Muscle layer of colon (tissue), 2 donors: ENCODE results near the gene GNRHR.
"Not testable (repeated sequence)": the region's sequence is repeated elsewhere in the genome, so short reads cannot be mapped to it uniquely, and the experiment has no call there.

Source experiments
- H3K27ac ChIP-seq: one replicate; pipeline ENCODE4 v1.7.0; 2013; ENCODE audit warnings: low read depth, mild to moderate bottlenecking, low read length, moderate library complexity
- H3K27me3 ChIP-seq, 2 donors: one replicate each; pipeline ENCODE4 v1.7.0; 2013; ENCODE audit warnings: low read length in 2 of 2, mild to moderate bottlenecking in 2 of 2; ENCODE audit not compliant: insufficient read depth in 2 of 2, control insufficient read depth in 1 of 2
- H3K36me3 ChIP-seq: one replicate; pipeline ENCODE4 v1.7.0; 2013; ENCODE audit warnings: mild to moderate bottlenecking, low read length; ENCODE audit not compliant: insufficient read depth
- H3K4me1 ChIP-seq: one replicate; pipeline ENCODE4 v1.7.0; 2013; ENCODE audit warnings: mild to moderate bottlenecking, low read length; ENCODE audit not compliant: insufficient read depth
- H3K4me3 ChIP-seq, 2 donors: one replicate each; pipeline ENCODE4 v1.7.0; 2013; ENCODE audit warnings: low read length in 2 of 2, low read depth in 1 of 2, mild to moderate bottlenecking in 1 of 2, moderate library complexity in 1 of 2
- H3K9ac ChIP-seq: one replicate; pipeline ENCODE4 v1.7.0; 2013; ENCODE audit warnings: low read length
- H3K9me3 ChIP-seq: one replicate; pipeline ENCODE4 v1.7.0; 2013; ENCODE audit warnings: mild to moderate bottlenecking, low read length
- donor health status: abdominal sarcoma.
- donor health status: Adenocarcinoma of cecum.

GNRHR gene

GRCh38 chr4:67756991-67757390, 2.8 kb upstream of the GNRHR start:
- H3K36me3 ChIP-seq, H3K27me3 ChIP-seq, H3K9ac ChIP-seq, H3K4me1 ChIP-seq, H3K9me3 ChIP-seq, H3K4me3 ChIP-seq, H3K27ac ChIP-seq: not testable (repeated sequence)

GRCh38 chr4:67755974-67756373, 1.8 kb upstream of the GNRHR start:
- Histone ChIP-seq H3K27ac (no peak overlapping the region), H3K4me3 (no peak overlapping the region), H3K9me3 (no peaks in the 10 kb centered on the region), H3K9ac (no peak overlapping the region), H3K36me3 (no peaks in the 10 kb centered on the region), H3K4me1 (no peaks in the 10 kb centered on the region), H3K27me3 (no peaks in the 10 kb centered on the region)

- H3K4me1 ChIP-seq, result no peaks in the 10 kb centered on the region
- H3K9me3 ChIP-seq, result no peaks in the 10 kb centered on the region
- no peak overlapping the region for H3K4me3 ChIP-seq
- H3K9ac ChIP-seq, result no peak overlapping the region
- H3K36me3 ChIP-seq, result no peaks in the 10 kb centered on the region
- no peak overlapping the region for H3K27ac ChIP-seq
- no peaks in the 10 kb centered on the region for H3K27me3 ChIP-seq
These were observed 2.9 kb downstream of the GNRHR start for GRCh38 chr4:67751260-67751659.

- Histone ChIP-seq H3K4me1 (no peaks in the 10 kb centered on the region), H3K27me3 (no peaks in the 10 kb centered on the region), H3K9ac (no peak overlapping the region), H3K27ac (no peak overlapping the region), H3K4me3 (no peak overlapping the region), H3K36me3 (no peaks in the 10 kb centered on the region), H3K9me3 (no peaks in the 10 kb centered on the region)
These were observed 3.5 kb downstream of the GNRHR start for GRCh38 chr4:67750691-67751090.

GRCh38 chr4:67749286-67749685, 4.9 kb downstream of the GNRHR start:
- Histone ChIP-seq H3K9ac (no peak overlapping the region), H3K27me3 (no peaks in the 10 kb centered on the region), H3K4me3 (no peak overlapping the region), H3K4me1 (no peaks in the 10 kb centered on the region), H3K9me3 (no peaks in the 10 kb centered on the region), H3K27ac (no peak overlapping the region), H3K36me3 (no peaks in the 10 kb centered on the region)

- no peak overlapping the region for H3K9ac ChIP-seq
- H3K9me3 ChIP-seq, result no peaks in the 10 kb centered on the region
These were observed 7.2 kb downstream of the GNRHR start for GRCh38 chr4:67746797-67747495.

GRCh38 chr4:67744561-67745283, 9.5 kb downstream of the GNRHR start:
- H3K4me1 ChIP-seq, result no peaks in the 10 kb centered on the region
- no peak overlapping the region for H3K9ac ChIP-seq
- H3K36me3 ChIP-seq, result no peaks in the 10 kb centered on the region
- no peaks in the 10 kb centered on the region for H3K9me3 ChIP-seq
- no peak overlapping the region for H3K27ac ChIP-seq
- no peak overlapping the region for H3K4me3 ChIP-seq
- no peaks in the 10 kb centered on the region for H3K27me3 ChIP-seq

More at GRCh38 chr4:67746797-67747495, 7.2 kb downstream of the GNRHR start:
- H3K27ac ChIP-seq, result no peak overlapping the region
- H3K4me3 ChIP-seq, result no peak overlapping the region
- H3K4me1 ChIP-seq, result no peaks in the 10 kb centered on the region
- H3K27me3 ChIP-seq, result no peaks in the 10 kb centered on the region
- no peaks in the 10 kb centered on the region for H3K36me3 ChIP-seq

- Histone ChIP-seq H3K27ac (no peak overlapping the region), H3K4me3 (no peak overlapping the region), H3K27me3 (no peaks in the 10 kb centered on the region), H3K36me3 (no peaks in the 10 kb centered on the region), H3K9ac (no peak overlapping the region), H3K9me3 (no peaks in the 10 kb centered on the region), H3K4me1 (no peaks in the 10 kb centered on the region)
These were observed 11.0 kb downstream of the GNRHR start for GRCh38 chr4:67743194-67743593.

GRCh38 chr4:67736262-67736661, 17.9 kb downstream of the GNRHR start:
- Histone ChIP-seq H3K4me3 (no peak overlapping the region), H3K36me3 (no peaks in the 10 kb centered on the region), H3K27me3 (no peaks in the 10 kb centered on the region), H3K4me1 (no peaks in the 10 kb centered on the region), H3K9me3 (no peaks in the 10 kb centered on the region), H3K27ac (no peak overlapping the region), H3K9ac (no peak overlapping the region)

- Histone ChIP-seq H3K9ac (no peak overlapping the region), H3K9me3 (no peaks in the 10 kb centered on the region), H3K4me1 (no peaks in the 10 kb centered on the region), H3K27me3 (no peaks in the 10 kb centered on the region), H3K27ac (no peak overlapping the region), H3K4me3 (no peak overlapping the region), H3K36me3 (no peaks in the 10 kb centered on the region)
These were observed 18.9 kb downstream of the GNRHR start for GRCh38 chr4:67735325-67735724.

GRCh38 chr4:67730511-67730910, 23.7 kb downstream of the GNRHR start:
- H3K4me1 ChIP-seq, H3K27ac ChIP-seq, H3K9ac ChIP-seq: not testable (repeated sequence)

More at GRCh38 chr4:67730511-67730910, 23.7 kb downstream of the GNRHR start:
- H3K36me3 ChIP-seq, H3K9me3 ChIP-seq, H3K27me3 ChIP-seq, H3K4me3 ChIP-seq: not testable (repeated sequence)
